Skeletal muscle satellite cell (primary cell): Measurements from ENCODE around the gene ZBTB42. TPM values are rescaled to one million over a fixed set of nuclear protein-coding genes. Genes with fewer than 3 reads are reported as not detected.
A peak's percentile ranks its signal among the peaks of the same experiment; 100 is the strongest.

Source experiments
- H3K27me3 ChIP-seq: 2 replicates; pipeline ENCODE4 v1.7.0; 2013; ENCODE audit warnings: low read length; ENCODE audit not compliant: control insufficient read depth, insufficient read depth
- H3K36me3 ChIP-seq: 2 replicates; pipeline ENCODE4 v1.7.0; 2013; ENCODE audit warnings: mild to moderate bottlenecking, control low read depth, low read length; ENCODE audit not compliant: insufficient read depth
- H3K4me1 ChIP-seq: 2 replicates; pipeline ENCODE4 v1.7.0; 2013; ENCODE audit warnings: low read length; ENCODE audit not compliant: control insufficient read depth, insufficient read depth
- H3K4me2 ChIP-seq: 2 replicates; pipeline ENCODE4 v1.7.0; 2013; ENCODE audit warnings: mild to moderate bottlenecking, low read length
- H3K4me3 ChIP-seq: 2 replicates; pipeline ENCODE4 v1.7.0; 2013; ENCODE audit warnings: low read length
- H3K9ac ChIP-seq: 2 replicates; pipeline ENCODE4 v1.7.0; 2013; ENCODE audit warnings: mild to moderate bottlenecking, low read depth, low read length, moderate library complexity
- H3K9me3 ChIP-seq: replicated peaks from 2 replicates; pipeline ENCODE4 v1.7.0; 2013; ENCODE audit warnings: mild to moderate bottlenecking, control low read depth, low read length
- total RNA-seq: library from RNA; depleted of rRNA; stranded (reverse); fragments of >200 nt; gene quantifications from 2 replicates; pipeline ENCODE4 v1.2.3, GENCODE V29; 2012; rRNA removed

The ZBTB42 gene
- total RNA-seq = 3.8 and 3.9 TPM in 2 replicates

GRCh38 chr14:104800771-104801519 lies at the start of gene ZBTB42:
Gene ZBTB42, plus strand, starts transcription at chr14:104801101. Its CDS starts 97 bp downstream, at chr14:104801198.
- no peaks in the 10 kb centered on the region for H3K36me3 ChIP-seq
- no peaks in the 10 kb centered on the region for H3K9me3 ChIP-seq
- H3K4me3 ChIP-seq = peak within 1 kb of the TSS; percentile 79
- peaks cover 44% of the 10 kb centered on the region for H3K4me1 ChIP-seq
- no peaks in the 10 kb centered on the region for H3K27me3 ChIP-seq
- H3K4me2 ChIP-seq = peak within 1 kb of the TSS; percentile 98
- H3K9ac ChIP-seq = peak within 1 kb of the TSS; percentile 69

- H3K4me3 ChIP-seq = peak overlapping the region; percentile 99
- peaks cover 46% of the 10 kb centered on the region for H3K4me1 ChIP-seq
- H3K9ac ChIP-seq = peak overlapping the region; percentile 76
- no peaks in the 10 kb centered on the region for H3K9me3 ChIP-seq
- H3K27me3 ChIP-seq = no peaks in the 10 kb centered on the region
- H3K36me3 ChIP-seq = peaks cover 19% of the 10 kb centered on the region
- H3K4me2 ChIP-seq = peak overlapping the region; percentile 81
These were observed 49.1 kb upstream of the ZBTB42 start for GRCh38 chr14:104751539-104752422.

- H3K4me1 ChIP-seq = peaks cover 41% of the 10 kb centered on the region
- H3K27me3 ChIP-seq = no peaks in the 10 kb centered on the region
- no peaks in the 10 kb centered on the region for H3K9me3 ChIP-seq
- peak overlapping the region; percentile 99 for H3K4me3 ChIP-seq
- peaks cover 25% of the 10 kb centered on the region for H3K36me3 ChIP-seq
- H3K9ac ChIP-seq = peak overlapping the region; percentile 76
- H3K4me2 ChIP-seq = peak overlapping the region; percentile 81
These were observed 48.5 kb upstream of the ZBTB42 start for GRCh38 chr14:104752423-104752734.

GRCh38 chr14:104752735-104753527 lies 48.0 kb upstream of the ZBTB42 start, which contains the start of gene SIVA1:
Gene SIVA1, plus strand, starts transcription at chr14:104753147. Its CDS starts 55 bp downstream, at chr14:104753202.
- Histone ChIP-seq H3K4me1 (peaks cover 36% of the 10 kb centered on the region), H3K4me2 (peak within 1 kb of the TSS; percentile 96), H3K27me3 (no peaks in the 10 kb centered on the region), H3K9me3 (no peaks in the 10 kb centered on the region), H3K9ac (peak within 1 kb of the TSS; percentile 98), H3K36me3 (peaks cover 29% of the 10 kb centered on the region), H3K4me3 (peak within 1 kb of the TSS; percentile 99)

- Histone ChIP-seq H3K27me3 (no peaks in the 10 kb centered on the region), H3K4me1 (peaks cover 35% of the 10 kb centered on the region), H3K4me2 (peak overlapping the region; percentile 96), H3K36me3 (peaks cover 35% of the 10 kb centered on the region), H3K4me3 (peak overlapping the region; percentile 99), H3K9me3 (no peaks in the 10 kb centered on the region), H3K9ac (peak overlapping the region; percentile 98)
These were observed 47.2 kb upstream of the ZBTB42 start for GRCh38 chr14:104753528-104754212.

- peak overlapping the region; percentile 99 for H3K4me3 ChIP-seq
- peak overlapping the region; percentile 96 for H3K4me2 ChIP-seq
- peaks cover 29% of the 10 kb centered on the region for H3K4me1 ChIP-seq
- no peaks in the 10 kb centered on the region for H3K9me3 ChIP-seq
- peak overlapping the region; percentile 98 for H3K9ac ChIP-seq
- H3K36me3 ChIP-seq = peaks cover 41% of the 10 kb centered on the region
- H3K27me3 ChIP-seq = no peaks in the 10 kb centered on the region
These were observed 46.6 kb upstream of the ZBTB42 start for GRCh38 chr14:104754213-104754851.

DNA sequence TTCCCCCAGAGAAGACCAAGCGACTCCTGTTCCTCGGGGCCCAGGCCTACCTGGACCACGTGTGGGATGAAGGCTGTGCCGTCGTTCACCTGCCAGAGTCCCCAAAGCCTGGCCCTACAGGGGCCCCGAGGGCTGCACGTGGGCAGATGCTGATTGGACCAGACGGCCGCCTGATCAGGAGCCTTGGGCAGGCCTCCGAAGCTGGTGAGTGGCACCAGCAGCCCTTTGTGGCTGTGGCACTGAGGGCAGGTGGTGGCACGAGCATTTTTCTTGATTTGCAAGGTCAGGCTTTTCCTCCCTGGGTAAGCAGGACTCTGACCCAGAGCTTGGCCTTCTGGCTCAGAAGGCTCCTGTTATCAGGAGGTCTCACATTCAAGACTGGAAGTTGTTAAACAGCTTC lies 45.3 kb upstream of the ZBTB42 start:
- H3K4me3 ChIP-seq = no peak overlapping the region
- peaks cover 48% of the 10 kb centered on the region for H3K36me3 ChIP-seq
- H3K9me3 ChIP-seq = no peaks in the 10 kb centered on the region
- H3K4me1 ChIP-seq = peaks cover 17% of the 10 kb centered on the region
- H3K9ac ChIP-seq = no peak overlapping the region
- no peaks in the 10 kb centered on the region for H3K27me3 ChIP-seq
- H3K4me2 ChIP-seq = no peak overlapping the region

- no peaks in the 10 kb centered on the region for H3K27me3 ChIP-seq
- H3K4me1 ChIP-seq = peaks cover 17% of the 10 kb centered on the region
- H3K9ac ChIP-seq = no peak overlapping the region
- H3K4me3 ChIP-seq = no peak overlapping the region
- no peak overlapping the region for H3K4me2 ChIP-seq
- peaks cover 48% of the 10 kb centered on the region for H3K36me3 ChIP-seq
- no peaks in the 10 kb centered on the region for H3K9me3 ChIP-seq
These were observed 44.2 kb upstream of the ZBTB42 start for GRCh38 chr14:104756477-104757237.

DNA sequence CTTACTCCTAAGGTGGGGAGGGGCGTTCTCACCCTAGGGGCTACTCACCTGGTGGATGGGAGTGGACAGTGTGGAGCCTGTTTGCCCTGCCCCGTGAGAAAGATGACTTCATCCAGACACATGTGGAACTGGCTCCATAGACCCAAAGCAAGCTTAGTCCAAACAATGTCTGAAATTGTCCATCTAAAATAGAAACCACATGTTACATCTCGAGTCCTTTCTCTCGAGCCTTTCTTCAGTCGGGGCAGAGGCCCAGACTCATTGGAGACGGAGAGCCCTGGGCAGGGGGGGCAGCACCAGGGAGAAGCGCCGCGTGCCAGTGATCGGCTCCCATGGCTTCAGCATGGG lies 43.7 kb upstream of the ZBTB42 start:
- no peaks in the 10 kb centered on the region for H3K9me3 ChIP-seq
- peaks cover 48% of the 10 kb centered on the region for H3K36me3 ChIP-seq
- no peak overlapping the region for H3K4me2 ChIP-seq
- no peak overlapping the region for H3K9ac ChIP-seq
- H3K27me3 ChIP-seq = no peaks in the 10 kb centered on the region
- peaks cover 14% of the 10 kb centered on the region for H3K4me1 ChIP-seq
- no peak overlapping the region for H3K4me3 ChIP-seq
